Amniotic stem cell (primary cell): ENCODE data around the gene CYP26B1.
"Not testable (repeated sequence)": the region's sequence is repeated elsewhere in the genome, so short reads cannot be mapped to it uniquely, and the experiment has no call there.

Source experiments
- DNase-seq: peaks from one replicate; lab custom pipeline; 2025; lab: John Stamatoyannopoulos, UW

CYP26B1 gene

DNA sequence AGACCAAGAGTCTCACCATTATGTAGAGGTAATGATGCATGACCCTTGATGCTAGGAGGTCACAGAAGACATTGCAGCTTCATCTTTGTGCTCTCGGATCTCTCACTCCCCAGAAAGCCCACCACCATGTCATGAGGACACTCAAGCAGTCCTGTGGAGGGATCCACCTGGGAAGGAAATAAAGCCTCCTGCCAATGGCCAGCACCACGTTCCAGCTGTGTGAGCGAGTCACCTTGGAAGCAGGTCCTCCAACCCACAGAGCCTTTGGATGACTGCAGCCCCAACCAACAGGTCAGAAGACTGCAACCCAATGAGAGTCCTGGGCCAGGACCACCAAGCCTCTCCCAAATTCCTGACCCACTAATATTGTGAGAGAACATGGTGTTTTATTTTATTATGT lies 38.4 kb downstream of the CYP26B1 start:
- no peak for DNase-seq

DNA sequence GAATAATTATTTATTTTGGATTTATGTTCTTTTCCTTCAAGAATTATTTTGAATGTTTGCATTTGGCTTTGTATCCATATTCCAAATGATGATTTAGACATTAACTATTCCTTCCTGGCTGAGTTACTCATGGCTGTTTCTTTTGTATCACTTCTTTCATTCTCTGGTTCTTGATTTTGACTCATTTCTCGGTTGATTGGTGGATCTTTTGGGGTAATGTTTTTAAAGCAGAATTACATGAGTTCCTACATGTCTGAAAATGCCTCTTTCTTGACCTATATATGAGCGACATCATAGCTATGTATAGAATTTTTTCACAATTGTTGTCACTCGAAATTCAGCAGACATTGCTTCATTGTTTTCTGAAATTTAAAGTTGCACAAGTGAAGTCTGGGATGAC lies 39.5 kb downstream of the CYP26B1 start:
- DNase-seq = no peak

- DNase-seq = no peak
Observed at GRCh38 chr2:72106978-72107377, 40.7 kb downstream of the CYP26B1 start.

DNA sequence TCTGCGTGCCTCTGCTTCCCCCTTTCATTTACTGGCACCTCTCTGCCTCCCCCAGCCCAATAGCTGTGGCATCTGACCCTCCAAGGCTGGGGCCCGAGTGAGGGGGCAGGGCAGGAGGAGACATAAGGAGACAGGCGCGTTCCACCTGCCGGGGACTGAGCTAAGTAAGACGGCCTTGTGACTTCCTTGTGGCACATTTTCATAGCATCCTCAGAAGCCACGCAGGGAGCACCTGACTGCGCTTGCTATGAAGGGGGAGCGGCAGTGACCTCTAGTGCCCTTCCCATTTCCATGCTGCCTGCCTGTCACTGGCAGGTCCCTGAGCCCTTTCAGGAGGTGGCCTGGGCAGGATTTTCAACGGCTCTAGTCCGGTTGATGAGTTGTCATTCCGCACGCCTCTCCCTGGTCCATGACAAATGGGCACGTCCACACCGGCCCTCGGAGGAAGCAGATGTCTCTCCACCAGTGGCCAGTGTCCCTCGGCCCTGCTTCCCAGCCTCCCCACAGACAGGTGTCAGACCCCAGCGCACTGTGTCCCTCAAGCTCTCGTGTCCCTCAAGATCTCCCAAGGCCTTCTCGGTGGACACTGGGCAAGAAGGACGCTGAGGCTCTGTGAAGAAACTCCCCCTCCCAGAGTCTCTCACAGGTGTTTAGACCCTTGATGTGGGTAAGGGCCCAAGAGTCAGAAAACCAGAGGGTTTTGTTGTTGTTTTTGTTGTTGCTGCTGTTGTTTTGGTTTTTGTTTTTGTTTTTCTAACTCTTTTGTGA lies 42.7 kb downstream of the CYP26B1 start:
- DNase-seq = no peak

DNA sequence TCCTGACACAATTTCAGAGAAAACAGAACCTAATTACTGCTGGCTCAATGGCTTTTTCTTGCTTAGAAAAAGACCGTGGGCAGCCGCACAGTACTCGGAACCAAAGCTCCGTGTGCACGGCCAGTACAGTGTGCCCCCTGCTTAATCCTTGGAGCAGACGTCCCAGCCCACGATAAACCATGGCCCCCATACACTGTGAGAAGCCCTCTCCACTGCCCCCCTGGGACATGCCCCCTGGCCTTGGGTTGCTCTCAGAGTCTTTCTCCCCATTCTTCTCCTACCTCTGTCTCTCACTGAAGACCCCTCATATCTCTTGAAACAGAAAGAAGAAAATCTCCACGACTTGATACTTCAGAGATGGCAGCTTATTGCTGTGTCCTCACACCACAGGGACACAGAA lies 44.0 kb downstream of the CYP26B1 start:
- no peak for DNase-seq

DNA sequence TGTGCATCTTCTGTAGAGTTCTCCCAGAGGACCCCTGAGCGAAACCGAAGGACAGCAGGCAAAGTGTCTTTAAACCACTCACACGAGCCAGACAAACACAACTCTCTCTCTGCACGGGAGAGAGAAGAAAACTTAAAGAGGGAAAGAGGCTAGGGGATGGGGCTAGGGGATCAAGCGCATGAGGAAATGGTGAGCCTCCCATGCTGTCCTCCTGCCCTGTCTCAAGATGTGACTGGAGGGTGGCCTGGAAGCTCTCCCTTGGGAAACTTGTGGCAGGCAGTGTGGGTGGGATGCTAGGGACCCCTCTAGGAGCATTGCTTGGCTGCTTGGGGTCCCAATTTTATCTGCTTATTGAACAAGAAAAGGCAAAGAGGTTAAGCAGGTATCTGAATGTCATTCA lies 44.5 kb downstream of the CYP26B1 start:
- no peak for DNase-seq

DNA sequence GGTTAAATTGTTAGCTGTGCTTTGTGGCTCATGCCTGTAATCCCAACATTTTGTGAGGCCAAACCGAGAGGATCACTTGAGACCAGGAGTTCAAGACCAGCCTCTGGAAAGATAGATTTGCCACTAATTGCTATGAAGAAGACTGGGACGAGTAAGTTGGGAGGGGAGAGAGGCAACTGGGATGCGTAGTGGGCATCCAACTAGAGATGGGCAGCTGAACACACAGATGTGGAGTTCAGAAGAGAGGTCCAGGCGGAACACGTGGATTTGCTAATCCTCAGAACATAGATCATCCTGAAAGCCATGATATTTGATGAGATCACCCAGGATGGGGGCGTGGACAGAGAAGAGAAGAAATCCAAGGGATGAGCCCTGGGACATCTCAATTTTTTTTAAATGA lies 48.7 kb downstream of the CYP26B1 start:
- no peak for DNase-seq

DNA sequence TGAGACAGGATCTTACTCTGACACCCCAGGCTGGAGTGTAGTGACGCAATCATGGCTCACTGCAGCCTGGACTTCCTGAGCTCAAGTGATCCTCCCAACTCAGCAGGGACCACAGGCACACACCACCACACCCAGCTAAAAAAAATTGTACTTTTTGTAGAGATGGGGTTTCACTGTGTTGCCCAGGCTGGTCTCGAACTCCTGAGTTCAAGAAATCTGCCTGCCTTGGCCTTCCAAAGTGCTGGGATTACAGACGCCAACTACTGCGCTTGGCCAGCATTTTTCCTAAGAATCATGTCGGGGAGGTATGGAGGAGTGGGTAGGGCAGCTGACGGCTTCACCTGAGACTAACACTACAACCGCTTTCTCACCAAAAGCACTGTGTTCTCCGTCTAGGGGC lies 50.4 kb downstream of the CYP26B1 start:
- DNase-seq = no peak

- DNase-seq = no peak
Observed at GRCh38 chr2:72096181-72096580, 51.5 kb downstream of the CYP26B1 start.

DNA sequence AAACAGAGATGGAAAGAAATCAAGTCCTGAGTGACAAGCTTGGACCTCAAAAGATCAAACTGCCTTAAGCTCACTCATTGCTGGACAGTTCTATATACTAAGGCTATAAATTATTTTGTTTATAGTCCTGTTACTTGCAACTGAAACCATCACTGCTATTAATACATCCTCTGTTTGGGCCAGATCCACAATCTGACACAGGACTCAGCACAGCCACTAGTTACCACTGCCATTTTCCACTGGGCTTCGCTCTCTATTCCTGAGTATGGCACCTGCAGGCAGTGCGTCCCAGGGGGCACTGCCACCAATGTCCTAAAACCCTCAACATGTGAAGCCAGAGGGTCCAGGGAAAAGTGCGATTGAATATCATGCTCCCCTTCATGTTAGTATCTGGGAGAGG lies 52.3 kb downstream of the CYP26B1 start:
- DNase-seq = no peak

DNA sequence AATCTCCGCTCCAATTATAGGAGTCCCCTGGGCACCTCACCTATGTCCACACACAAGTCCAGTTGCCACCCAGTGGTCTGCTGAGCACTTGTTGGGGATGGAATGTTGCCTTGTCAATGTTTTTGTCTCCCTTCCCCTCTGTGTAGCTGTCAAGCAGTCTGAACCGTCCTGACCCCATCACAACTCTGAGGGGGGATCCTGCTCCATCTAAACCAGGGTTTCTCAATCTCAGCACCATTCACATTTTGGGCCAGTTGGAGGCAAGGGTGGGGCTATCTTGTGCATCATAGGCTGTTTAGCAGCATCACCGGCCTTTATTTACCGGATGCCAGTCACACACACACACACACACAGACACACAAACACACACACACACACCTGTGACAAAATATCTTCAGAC lies 53.0 kb downstream of the CYP26B1 start:
- DNase-seq = no peak

GRCh38 chr2:72092111-72092510 lies 55.6 kb downstream of the CYP26B1 start:
- no peak for DNase-seq

- DNase-seq = no peak
Observed at GRCh38 chr2:72090781-72091482, 56.7 kb downstream of the CYP26B1 start.

- DNase-seq = no peak
Observed at GRCh38 chr2:72090271-72090720, 57.4 kb downstream of the CYP26B1 start.

DNA sequence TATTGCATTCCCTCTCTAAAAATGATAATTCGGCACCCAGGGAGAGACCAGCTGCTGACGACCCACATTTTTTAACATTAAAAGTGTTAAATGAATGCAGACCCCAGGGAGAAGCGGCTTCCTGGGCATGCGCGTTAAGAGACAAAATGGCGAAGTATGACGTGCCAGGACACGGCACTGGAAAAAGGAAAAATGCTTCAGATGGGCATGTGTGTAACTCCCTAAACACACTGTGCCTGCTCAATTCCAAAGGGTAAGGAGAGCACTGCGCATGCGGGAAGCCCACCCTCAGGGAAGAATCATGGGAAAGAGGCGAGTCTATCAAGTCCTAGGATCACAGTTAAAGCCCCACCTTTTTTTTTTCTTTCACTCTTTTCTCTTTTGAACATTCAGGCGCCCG lies 58.1 kb downstream of the CYP26B1 start:
- DNase-seq = no peak

GRCh38 chr2:72089028-72089427 lies 58.6 kb downstream of the CYP26B1 start:
- no peak for DNase-seq

GRCh38 chr2:72086871-72087633 lies 60.6 kb downstream of the CYP26B1 start:
- DNase-seq = not testable (repeated sequence)

GRCh38 chr2:72085513-72085912 lies 62.1 kb downstream of the CYP26B1 start:
- DNase-seq = no peak

GRCh38 chr2:72085036-72085435 lies 62.6 kb downstream of the CYP26B1 start:
- no peak for DNase-seq

DNA sequence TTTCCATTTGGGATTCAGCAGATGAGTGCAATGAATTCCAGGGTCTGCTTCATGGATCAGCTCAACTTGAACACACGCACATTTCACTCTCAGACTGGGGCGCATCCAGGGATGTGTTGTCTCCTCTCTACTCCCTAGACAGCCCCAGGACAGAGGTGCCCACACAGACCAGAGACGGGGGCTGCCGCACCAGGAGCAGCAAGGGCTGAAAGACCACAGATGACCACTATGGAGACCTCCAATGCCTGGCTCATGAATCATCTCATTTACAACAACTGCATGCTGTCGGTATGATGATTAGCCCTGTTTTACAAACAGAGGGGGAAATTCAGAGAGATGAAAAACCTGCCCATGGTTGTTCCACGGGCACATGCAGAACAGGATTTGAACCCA lies 63.1 kb downstream of the CYP26B1 start:
- DNase-seq = no peak

- no peak for DNase-seq
Observed at GRCh38 chr2:72083751-72084583, 63.7 kb downstream of the CYP26B1 start.

DNA sequence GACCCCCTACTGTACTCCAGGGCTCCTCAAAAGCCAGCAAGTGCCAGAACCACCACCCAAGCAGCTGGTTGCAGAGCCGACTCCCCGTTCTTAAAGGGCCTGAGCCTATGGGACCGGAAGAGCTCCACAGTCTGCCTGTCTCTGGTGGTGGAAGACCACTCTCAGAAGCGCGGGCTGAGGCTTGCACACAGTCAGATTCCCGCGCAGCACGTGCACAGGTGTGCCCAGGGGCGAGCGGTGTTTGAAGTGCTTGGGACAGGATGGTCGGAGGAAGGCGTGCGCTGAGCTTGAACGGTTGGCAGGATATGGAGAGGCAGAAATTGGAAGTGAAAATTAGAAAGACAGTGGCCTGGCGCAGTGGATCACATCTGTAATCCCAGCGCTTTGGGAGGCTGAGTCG lies 64.8 kb downstream of the CYP26B1 start:
- no peak for DNase-seq
